ENCODE results near the gene ATXN1. TPM values are rescaled to one million over a fixed set of nuclear protein-coding genes. Genes with fewer than 3 reads are reported as not detected.

The ATXN1 gene
- total RNA-seq, 1 experiment from 2014 or later, result 8.1 TPM

GRCh38 chr6:16639684-16640480, 121.4 kb downstream of the ATXN1 start:
- CTCF ChIA-PET, result interaction anchor here (1.9 kb wide), 1 partner anchor 123 kb away, joined by 5 read pairs; no protein-coding TSS in a partner anchor
- DNase-seq (ENCODE audit: low spot score), result no peak
- H3K9me3 Mint-ChIP-seq, result peaks cover 16% of the 10 kb centered on the region
- H3K27ac Mint-ChIP-seq, result no peak overlapping the region
- TF ChIP-seq ZBTB43 (CRISPR knock-in tag; IDR thresholded peaks at IDR 0.05), result no peak
- H3K4me3 Mint-ChIP-seq, result no peak overlapping the region
- POLR2A ChIA-PET, result no interaction called here
- H3K36me3 Mint-ChIP-seq, result peaks cover 7% of the 10 kb centered on the region; the same call in 1 of the 2 replicates
- no peaks in the 10 kb centered on the region for H3K27me3 Mint-ChIP-seq (ENCODE audit: low read depth)
- no peak for ATAC-seq
- H3K4me1 Mint-ChIP-seq, result peaks cover 16% of the 10 kb centered on the region

- CTCF ChIA-PET, result no interaction called here
- peaks cover 20% of the 10 kb centered on the region for H3K4me1 Mint-ChIP-seq
Measured at GRCh38 chr6:16637635-16638034, 123.6 kb downstream of the ATXN1 start.

DNA sequence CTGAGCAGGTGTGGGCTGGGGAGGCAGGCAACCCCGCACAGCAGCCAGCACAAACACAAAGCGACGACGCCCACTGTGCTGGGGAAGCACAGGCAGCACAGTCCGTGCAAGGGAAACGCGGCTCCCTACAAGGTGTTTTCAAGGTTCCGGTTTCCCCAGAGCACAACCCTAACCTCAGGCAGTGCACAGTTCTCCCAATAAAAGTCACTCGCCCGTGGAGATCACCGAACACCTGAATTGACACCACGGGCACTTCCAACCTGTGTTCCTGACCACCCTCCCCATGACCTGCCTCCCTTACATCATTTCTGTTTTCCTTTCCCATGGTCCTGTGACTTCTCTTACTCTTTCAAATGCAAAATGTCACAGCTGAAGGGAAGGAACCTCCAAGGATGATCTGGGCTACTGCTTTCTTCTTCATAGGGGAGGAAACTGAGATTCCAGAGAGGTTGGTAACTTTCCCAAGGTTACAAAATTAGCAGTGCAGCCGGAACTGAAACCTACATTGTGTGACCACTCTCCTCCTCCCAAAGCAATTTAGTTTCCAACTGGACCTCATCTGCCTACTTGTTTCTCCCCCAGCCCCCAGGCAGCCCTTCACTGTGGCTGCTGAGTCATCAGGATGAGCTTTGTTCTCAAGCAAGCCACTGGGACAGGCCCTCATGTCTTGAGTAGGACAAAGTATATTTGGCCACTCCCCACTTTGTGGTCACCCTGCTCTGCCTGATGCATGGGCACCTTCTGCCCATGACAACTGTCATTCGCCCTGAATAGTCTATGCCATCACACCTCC, 125.3 kb downstream of the ATXN1 start:
- CTCF ChIA-PET, result interaction anchor here (1.0 to 2.1 kb wide), 2 partner anchors 123 to 190 kb away, joined by 3 to 7 read pairs; no protein-coding TSS in a partner anchor

More at GRCh38 chr6:16637635-16638034, 123.6 kb downstream of the ATXN1 start:
- H3K27me3 Mint-ChIP-seq (ENCODE audit: low read depth), result no peaks in the 10 kb centered on the region
- H3K36me3 Mint-ChIP-seq, result peaks cover 7% of the 10 kb centered on the region; the same call in 1 of the 2 replicates
- DNase-seq (ENCODE audit: low spot score) (no peak), ATAC-seq (no peak)
- TF ChIP-seq MLX (CRISPR knock-in tag; IDR thresholded peaks at IDR 0.05), result no peak
- no peak overlapping the region for H3K4me3 Mint-ChIP-seq
- no peak overlapping the region for H3K27ac Mint-ChIP-seq
- POLR2A ChIA-PET, result no interaction called here
- peaks cover 21% of the 10 kb centered on the region for H3K9me3 Mint-ChIP-seq

More for the DNA sequence above, 125.3 kb downstream of the ATXN1 start:
- DNase-seq (ENCODE audit: low spot score), result peak; percentile 16
- H3K36me3 Mint-ChIP-seq, result peaks cover 2% of the 10 kb centered on the region; the same call in 1 of the 2 replicates
- peak overlapping the region; percentile 39; the same call in 1 of the 2 replicates for H3K4me3 Mint-ChIP-seq
- peaks cover 15% of the 10 kb centered on the region for H3K9me3 Mint-ChIP-seq
- ATAC-seq, result peak; percentile 83
- peak overlapping the region; percentile 94 for H3K27ac Mint-ChIP-seq
- H3K4me1 Mint-ChIP-seq, result peaks cover 25% of the 10 kb centered on the region
- H3K27me3 Mint-ChIP-seq (ENCODE audit: low read depth), result no peaks in the 10 kb centered on the region
- POLR2A ChIA-PET, result no interaction called here
- TF ChIP-seq, protein P1, sequence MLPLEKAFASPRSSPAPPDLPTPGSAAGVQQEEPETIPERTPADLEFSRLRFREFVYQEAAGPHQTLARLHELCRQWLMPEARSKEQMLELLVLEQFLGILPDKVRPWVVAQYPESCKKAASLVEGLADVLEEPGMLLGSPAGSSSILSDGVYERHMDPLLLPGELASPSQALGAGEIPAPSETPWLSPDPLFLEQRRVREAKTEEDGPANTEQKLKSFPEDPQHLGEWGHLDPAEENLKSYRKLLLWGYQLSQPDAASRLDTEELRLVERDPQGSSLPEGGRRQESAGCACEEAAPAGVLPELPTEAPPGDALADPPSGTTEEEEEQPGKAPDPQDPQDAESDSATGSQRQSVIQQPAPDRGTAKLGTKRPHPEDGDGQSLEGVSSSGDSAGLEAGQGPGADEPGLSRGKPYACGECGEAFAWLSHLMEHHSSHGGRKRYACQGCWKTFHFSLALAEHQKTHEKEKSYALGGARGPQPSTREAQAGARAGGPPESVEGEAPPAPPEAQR (CRISPR knock-in tag; IDR thresholded peaks at IDR 0.05), result no peak
- TF ChIP-seq ZNF425 (CRISPR knock-in tag; conservative IDR thresholded peaks at IDR 0.05) (0 out of 2 replicates have a peak, but pooled peaks have one; percentile 13), GABPB1 (CRISPR knock-in tag; IDR thresholded peaks at IDR 0.05) (0 out of 2 replicates have a peak, but pooled peaks have one; percentile 19), MYBL2 (CRISPR knock-in tag; IDR thresholded peaks at IDR 0.05) (peak; percentile 31; the same call in 1 of the 2 replicates)
- TF ChIP-seq, protein P2, sequence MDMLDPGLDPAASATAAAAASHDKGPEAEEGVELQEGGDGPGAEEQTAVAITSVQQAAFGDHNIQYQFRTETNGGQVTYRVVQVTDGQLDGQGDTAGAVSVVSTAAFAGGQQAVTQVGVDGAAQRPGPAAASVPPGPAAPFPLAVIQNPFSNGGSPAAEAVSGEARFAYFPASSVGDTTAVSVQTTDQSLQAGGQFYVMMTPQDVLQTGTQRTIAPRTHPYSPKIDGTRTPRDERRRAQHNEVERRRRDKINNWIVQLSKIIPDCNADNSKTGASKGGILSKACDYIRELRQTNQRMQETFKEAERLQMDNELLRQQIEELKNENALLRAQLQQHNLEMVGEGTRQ (CRISPR knock-in tag; IDR thresholded peaks at IDR 0.05), result 0 out of 2 replicates have a peak, but pooled peaks have one; percentile 34

Measured in WTC11 (cell line).